Measurements from ENCODE around the gene LRRC38. TPM values are rescaled to one million over a fixed set of nuclear protein-coding genes. Genes with fewer than 3 reads are reported as not detected.

The LRRC38 gene
- total and polyA plus RNA-seq, 10 of the 15 experiments (the other 5 are each of a cell fraction or from before 2014, with no cell fraction given), result not detected

DNA sequence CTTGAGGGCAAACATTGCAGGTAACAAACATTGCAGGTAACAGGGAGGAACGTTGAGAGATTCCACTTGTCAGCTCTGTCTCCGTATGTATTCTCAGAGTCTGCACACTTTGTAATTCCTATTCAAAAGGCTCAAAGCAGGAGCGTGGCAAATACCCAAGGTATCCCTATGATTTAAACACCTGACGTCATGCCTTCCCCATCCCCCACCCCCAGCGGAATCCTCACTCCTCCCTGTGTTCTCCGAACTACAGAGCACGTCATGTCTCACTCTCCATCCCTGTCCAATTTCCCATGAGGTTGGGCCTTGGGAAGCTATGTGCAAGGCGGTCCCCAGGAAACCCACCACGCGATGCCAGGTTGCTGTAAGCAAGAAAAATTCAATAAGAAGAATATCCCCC, 2.8 kb upstream of the LRRC38 start:
- FAIRE-seq, result no peak
- Histone ChIP-seq H3K9me3 (replicated peaks; ENCODE audit: control insufficient read depth, insufficient read depth, low read length) (no peaks in the 10 kb centered on the region), H4K20me1 (ENCODE audit: control insufficient read depth, insufficient read depth) (no peaks in the 10 kb centered on the region), H3K4me3 (no peak overlapping the region), H3K36me3 (ENCODE audit: control insufficient read depth in 2 of 2, insufficient read depth in 2 of 2, low read length in 1 of 2) (no peaks in the 10 kb centered on the region), H3K4me2 (ENCODE audit: control insufficient read depth, insufficient read depth) (no peak overlapping the region), H3K27ac (ENCODE audit: control insufficient read depth, insufficient read depth) (no peak overlapping the region), H3K4me1 (ENCODE audit: control insufficient read depth, insufficient read depth, low read length) (no peaks in the 10 kb centered on the region), H3K9ac (ENCODE audit: control insufficient read depth, insufficient read depth, low read length) (no peak overlapping the region), H2AFZ (ENCODE audit: control insufficient read depth, low read depth, low read length) (no peak overlapping the region), H3K79me2 (ENCODE audit: control insufficient read depth, insufficient read depth, low read length) (no peaks in the 10 kb centered on the region), H3K27me3 (replicated peaks in 1 of 2; ENCODE audit: control insufficient read depth in 2 of 2, insufficient read depth in 2 of 2, low read length in 1 of 2) (peaks cover 2 to 5% of the 10 kb centered on the region in 2 experiments; a peak in 2 of 4 replicates)
- CTCF ChIA-PET, result no interaction called here
- no peak for ATAC-seq
- intact Hi-C loops (cut with micrococcal nuclease; ENCODE audit: unreplicated experiment), result no loop called here
- TF ChIP-seq RUNX3 (IDR thresholded peaks at IDR 0.05; ENCODE audit: low read length) (no peak), SPI1 (IDR thresholded peaks at IDR 0.05; ENCODE audit: borderline replicate concordance, insufficient read depth, low read depth, low read length) (no peak)
- in situ Hi-C loops (cut with MboI), result no loop called here
- no peak for DNase-seq (ENCODE audit: low read depth, low spot score)
- POLR2A ChIA-PET, result no interaction called here
- no TSS peak for BruUV-seq (replicated peaks)
- SMC1A ChIA-PET (ENCODE audit: uncharacterized antibody, unreplicated experiment), result no interaction called here
- WGBS (ENCODE audit: insufficient coverage, insufficient replicate concordance, low lambda C conversion rate, missing lambda C conversion rate), result 45% methylated on average over 10 of the region's 10 CpGs
- RAD21 ChIA-PET (ENCODE audit: unreplicated experiment), result no interaction called here

DNA sequence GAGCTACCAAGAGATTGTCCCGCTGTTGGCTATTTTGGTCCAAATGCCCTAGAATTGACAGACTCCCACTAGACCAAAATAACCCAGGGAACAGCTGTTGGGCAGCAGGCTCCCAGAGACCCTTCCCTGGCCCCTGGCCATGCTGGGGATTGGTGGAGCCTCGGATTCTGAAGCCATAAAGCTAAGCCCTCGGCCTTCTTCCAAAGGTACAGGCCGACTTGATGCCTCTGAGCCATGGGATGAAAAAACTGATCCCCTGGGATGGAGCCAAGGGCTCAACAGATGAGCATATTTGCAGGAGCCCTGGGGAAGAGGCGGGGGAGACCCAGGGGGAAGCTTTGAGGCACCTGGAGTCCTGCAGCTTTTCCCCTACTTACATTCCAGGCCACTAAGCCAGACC, 1.0 kb upstream of the LRRC38 start:
- Histone ChIP-seq H3K36me3 (ENCODE audit: control insufficient read depth in 2 of 2, insufficient read depth in 2 of 2, low read length in 1 of 2) (no peaks in the 10 kb centered on the region), H3K9me3 (replicated peaks; ENCODE audit: control insufficient read depth, insufficient read depth, low read length) (no peaks in the 10 kb centered on the region), H4K20me1 (ENCODE audit: control insufficient read depth, insufficient read depth) (no peaks in the 10 kb centered on the region), H3K79me2 (ENCODE audit: control insufficient read depth, insufficient read depth, low read length) (no peaks in the 10 kb centered on the region), H3K9ac (ENCODE audit: control insufficient read depth, insufficient read depth, low read length) (no peak overlapping the region), H3K27me3 (replicated peaks in 1 of 2; ENCODE audit: control insufficient read depth in 2 of 2, insufficient read depth in 2 of 2, low read length in 1 of 2) (peaks cover 2 to 5% of the 10 kb centered on the region in 2 experiments; a peak in 2 of 4 replicates), H3K4me3 (no peak overlapping the region), H3K27ac (ENCODE audit: control insufficient read depth, insufficient read depth) (no peak overlapping the region), H3K4me1 (ENCODE audit: control insufficient read depth, insufficient read depth, low read length) (no peaks in the 10 kb centered on the region), H3K4me2 (ENCODE audit: control insufficient read depth, insufficient read depth) (no peak overlapping the region), H2AFZ (ENCODE audit: control insufficient read depth, low read depth, low read length) (no peak overlapping the region)
- 13% methylated on average over 5 of the region's 5 CpGs for WGBS (ENCODE audit: insufficient coverage, insufficient replicate concordance, low lambda C conversion rate, missing lambda C conversion rate)
- in situ Hi-C loops (cut with MboI), result no loop called here
- DNase-seq (ENCODE audit: low read depth, low spot score), result no peak
- no TSS peak for BruUV-seq (replicated peaks)
- ChIA-PET RAD21 (ENCODE audit: unreplicated experiment) (no interaction called here), CTCF (no interaction called here), POLR2A (no interaction called here), SMC1A (ENCODE audit: uncharacterized antibody, unreplicated experiment) (no interaction called here)
- intact Hi-C loops (cut with micrococcal nuclease; ENCODE audit: unreplicated experiment), result no loop called here
- no peak for FAIRE-seq
- no peak for ATAC-seq
- TF ChIP-seq, protein P1, sequence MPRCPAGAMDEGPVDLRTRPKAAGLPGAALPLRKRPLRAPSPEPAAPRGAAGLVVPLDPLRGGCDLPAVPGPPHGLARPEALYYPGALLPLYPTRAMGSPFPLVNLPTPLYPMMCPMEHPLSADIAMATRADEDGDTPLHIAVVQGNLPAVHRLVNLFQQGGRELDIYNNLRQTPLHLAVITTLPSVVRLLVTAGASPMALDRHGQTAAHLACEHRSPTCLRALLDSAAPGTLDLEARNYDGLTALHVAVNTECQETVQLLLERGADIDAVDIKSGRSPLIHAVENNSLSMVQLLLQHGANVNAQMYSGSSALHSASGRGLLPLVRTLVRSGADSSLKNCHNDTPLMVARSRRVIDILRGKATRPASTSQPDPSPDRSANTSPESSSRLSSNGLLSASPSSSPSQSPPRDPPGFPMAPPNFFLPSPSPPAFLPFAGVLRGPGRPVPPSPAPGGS (IDR thresholded peaks at IDR 0.05; ENCODE audit: borderline replicate concordance, insufficient read depth, low read depth, low read length, poor library complexity, severe bottlenecking), result no peak
- no peak for TF ChIP-seq NRF1 (conservative IDR thresholded peaks at IDR 0.05; ENCODE audit: low read depth, low read length)
- TF ChIP-seq MLLT1 (IDR thresholded peaks at IDR 0.05), result no peak
- TF ChIP-seq PKNOX1 (IDR thresholded peaks at IDR 0.05), result no peak
- TF ChIP-seq SRF (IDR thresholded peaks at IDR 0.05; ENCODE audit: low read depth in 2 of 2, low read length in 2 of 2), result no peak
- no peak for TF ChIP-seq GATAD2B (conservative IDR thresholded peaks at IDR 0.05; ENCODE audit: low read depth)
- TF ChIP-seq USF2 (IDR thresholded peaks at IDR 0.05; ENCODE audit: borderline replicate concordance, low read depth, low read length), result no peak
- TF ChIP-seq CHD2 (IDR thresholded peaks at IDR 0.05; ENCODE audit: borderline replicate concordance, low read depth, low read length), result no peak
- no peak for TF ChIP-seq ATF2 (IDR thresholded peaks at IDR 0.05; ENCODE audit: low read length)
- no peak for TF ChIP-seq YBX1 (IDR thresholded peaks at IDR 0.05)

All from GM12878 (cell line).